ENCODE data around the gene RHOU. TPM values are rescaled to one million over a fixed set of nuclear protein-coding genes. Genes with fewer than 3 reads are reported as not detected.

RHOU gene
- total RNA-seq, 1 donor from 2014 or later = 6.1 TPM

DNA sequence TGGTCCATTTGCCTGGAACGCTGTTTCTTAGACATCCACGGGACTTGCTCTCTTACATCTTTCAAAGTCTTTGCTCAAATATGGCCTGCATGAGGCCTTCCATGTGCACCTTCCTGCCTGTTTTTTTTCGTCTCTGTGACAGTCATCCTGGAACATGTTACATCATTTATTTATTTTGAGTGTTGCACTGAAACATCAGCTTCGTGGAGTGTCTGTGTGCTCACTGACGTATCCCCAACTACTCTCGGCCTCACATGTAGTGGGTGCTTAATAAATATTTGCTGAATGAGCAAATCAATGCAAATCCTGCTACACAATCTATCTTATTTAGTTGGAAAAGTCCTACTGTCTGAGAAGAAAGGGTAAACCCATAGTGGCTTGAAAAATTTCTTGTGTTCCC, 11.4 kb upstream of the RHOU start:
- Mint-ChIP-seq H3K4me1 (ENCODE audit: low read depth, unreplicated experiment) (no peaks in the 10 kb centered on the region), H3K27me3 (ENCODE audit: low read depth, unreplicated experiment) (peaks cover 8% of the 10 kb centered on the region), H3K36me3 (ENCODE audit: low read depth, unreplicated experiment) (no peaks in the 10 kb centered on the region), H3K9me3 (ENCODE audit: unreplicated experiment) (no peaks in the 10 kb centered on the region), H3K4me3 (ENCODE audit: unreplicated experiment) (no peak overlapping the region), H3K27ac (ENCODE audit: unreplicated experiment) (no peak overlapping the region)
- Histone ChIP-seq H3K4me3 (ENCODE audit: insufficient read depth, low read depth, low read length) (no peak overlapping the region), H4K20me1 (ENCODE audit: insufficient read depth, low read length) (no peaks in the 10 kb centered on the region), H3K36me3 (ENCODE audit: insufficient read depth, low read length) (no peaks in the 10 kb centered on the region), H3K9ac (ENCODE audit: low read length) (no peak overlapping the region), H3K27me3 (ENCODE audit: insufficient read depth, low read length) (peaks cover 3% of the 10 kb centered on the region), H3K79me2 (ENCODE audit: insufficient read depth, low read length) (no peaks in the 10 kb centered on the region), H3K27ac (ENCODE audit: low read depth, low read length) (no peak overlapping the region), H3K9me3 (ENCODE audit: insufficient read depth, low read depth, low read length) (no peaks in the 10 kb centered on the region), H3K4me2 (ENCODE audit: low read length) (no peak overlapping the region), H3K4me1 (ENCODE audit: insufficient read depth, low read length) (no peaks in the 10 kb centered on the region), H2AFZ (ENCODE audit: low read depth, low read length) (no peak overlapping the region)
- FAIRE-seq (no peak), DNase-seq (ENCODE audit: low read depth) (no peak)
- TF ChIP-seq, protein P1, sequence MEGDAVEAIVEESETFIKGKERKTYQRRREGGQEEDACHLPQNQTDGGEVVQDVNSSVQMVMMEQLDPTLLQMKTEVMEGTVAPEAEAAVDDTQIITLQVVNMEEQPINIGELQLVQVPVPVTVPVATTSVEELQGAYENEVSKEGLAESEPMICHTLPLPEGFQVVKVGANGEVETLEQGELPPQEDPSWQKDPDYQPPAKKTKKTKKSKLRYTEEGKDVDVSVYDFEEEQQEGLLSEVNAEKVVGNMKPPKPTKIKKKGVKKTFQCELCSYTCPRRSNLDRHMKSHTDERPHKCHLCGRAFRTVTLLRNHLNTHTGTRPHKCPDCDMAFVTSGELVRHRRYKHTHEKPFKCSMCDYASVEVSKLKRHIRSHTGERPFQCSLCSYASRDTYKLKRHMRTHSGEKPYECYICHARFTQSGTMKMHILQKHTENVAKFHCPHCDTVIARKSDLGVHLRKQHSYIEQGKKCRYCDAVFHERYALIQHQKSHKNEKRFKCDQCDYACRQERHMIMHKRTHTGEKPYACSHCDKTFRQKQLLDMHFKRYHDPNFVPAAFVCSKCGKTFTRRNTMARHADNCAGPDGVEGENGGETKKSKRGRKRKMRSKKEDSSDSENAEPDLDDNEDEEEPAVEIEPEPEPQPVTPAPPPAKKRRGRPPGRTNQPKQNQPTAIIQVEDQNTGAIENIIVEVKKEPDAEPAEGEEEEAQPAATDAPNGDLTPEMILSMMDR (IDR thresholded peaks at IDR 0.05; ENCODE audit: insufficient read depth, low read depth, low read length) = no peak
- TF ChIP-seq EZH2 (IDR thresholded peaks at IDR 0.05; ENCODE audit: insufficient read depth, low read length) = no peak

DNA sequence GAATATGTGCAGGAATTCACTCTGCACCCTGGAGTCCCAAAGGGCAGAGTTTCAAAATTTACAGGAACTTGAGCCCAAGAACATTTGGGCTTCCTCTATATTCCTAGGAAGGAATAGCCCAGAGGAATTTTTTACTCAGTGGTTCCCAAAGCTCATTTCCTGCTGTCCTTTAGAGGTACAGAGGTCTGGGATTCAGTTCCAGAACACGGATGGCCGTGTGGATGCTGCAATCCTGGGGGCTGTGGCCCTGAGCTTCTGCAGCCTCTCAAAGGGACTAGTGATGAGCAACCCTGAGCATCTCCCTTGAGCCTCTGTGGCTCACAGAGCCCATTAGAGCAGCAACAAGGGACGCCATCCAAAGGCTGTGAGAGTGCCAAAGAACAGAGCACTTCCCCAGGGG, 10.1 kb upstream of the RHOU start:
- Mint-ChIP-seq H3K4me1 (ENCODE audit: low read depth, unreplicated experiment) (no peaks in the 10 kb centered on the region), H3K36me3 (ENCODE audit: low read depth, unreplicated experiment) (no peaks in the 10 kb centered on the region), H3K4me3 (ENCODE audit: unreplicated experiment) (no peak overlapping the region), H3K9me3 (ENCODE audit: unreplicated experiment) (no peaks in the 10 kb centered on the region), H3K27ac (ENCODE audit: unreplicated experiment) (no peak overlapping the region), H3K27me3 (ENCODE audit: low read depth, unreplicated experiment) (peaks cover 14% of the 10 kb centered on the region)
- Histone ChIP-seq H3K9me3 (ENCODE audit: insufficient read depth, low read depth, low read length) (no peaks in the 10 kb centered on the region), H3K9ac (ENCODE audit: low read length) (no peak overlapping the region), H3K27ac (ENCODE audit: low read depth, low read length) (no peak overlapping the region), H2AFZ (ENCODE audit: low read depth, low read length) (no peak overlapping the region), H3K4me3 (ENCODE audit: insufficient read depth, low read depth, low read length) (no peak overlapping the region), H3K36me3 (ENCODE audit: insufficient read depth, low read length) (no peaks in the 10 kb centered on the region), H4K20me1 (ENCODE audit: insufficient read depth, low read length) (no peaks in the 10 kb centered on the region), H3K79me2 (ENCODE audit: insufficient read depth, low read length) (no peaks in the 10 kb centered on the region), H3K27me3 (ENCODE audit: insufficient read depth, low read length) (peaks cover 3% of the 10 kb centered on the region), H3K4me1 (ENCODE audit: insufficient read depth, low read length) (no peaks in the 10 kb centered on the region), H3K4me2 (ENCODE audit: low read length) (no peak overlapping the region)
- no peak for TF ChIP-seq EZH2 (IDR thresholded peaks at IDR 0.05; ENCODE audit: insufficient read depth, low read length)
- TF ChIP-seq, protein P1 (IDR thresholded peaks at IDR 0.05; ENCODE audit: insufficient read depth, low read depth, low read length) = no peak
- DNase-seq (ENCODE audit: low read depth) (no peak), FAIRE-seq (no peak)

DNA sequence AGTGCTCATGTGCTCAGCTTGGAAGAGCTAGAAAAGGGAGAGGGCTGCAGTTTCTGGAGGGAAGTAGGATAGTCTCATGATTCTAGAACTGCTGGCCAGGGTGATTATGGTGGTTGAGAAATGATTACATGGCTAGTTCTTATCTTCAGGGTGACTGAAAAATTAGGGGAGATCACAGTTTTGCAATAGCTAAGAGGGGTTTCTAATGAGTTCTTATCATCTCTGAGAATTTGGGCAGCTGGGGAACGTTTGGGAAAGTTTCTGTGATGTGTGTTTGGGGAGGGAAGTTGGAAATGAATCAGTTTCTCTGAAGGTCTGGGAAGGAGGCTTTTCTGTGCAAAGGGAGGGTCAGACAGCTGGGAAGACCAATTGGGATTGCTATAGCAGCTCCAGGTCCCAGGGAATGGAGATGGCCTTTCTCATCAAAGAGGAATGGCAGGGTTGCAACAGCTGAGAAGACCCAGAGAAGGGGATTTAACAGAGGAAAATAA, 7.6 kb upstream of the RHOU start:
- Histone ChIP-seq H4K20me1 (ENCODE audit: insufficient read depth, low read length) (no peaks in the 10 kb centered on the region), H3K27ac (ENCODE audit: low read depth, low read length) (no peak overlapping the region), H3K79me2 (ENCODE audit: insufficient read depth, low read length) (no peaks in the 10 kb centered on the region), H3K36me3 (ENCODE audit: insufficient read depth, low read length) (no peaks in the 10 kb centered on the region), H3K9ac (ENCODE audit: low read length) (no peak overlapping the region), H3K4me2 (ENCODE audit: low read length) (no peak overlapping the region), H3K4me1 (ENCODE audit: insufficient read depth, low read length) (no peaks in the 10 kb centered on the region), H3K27me3 (ENCODE audit: insufficient read depth, low read length) (peaks cover 16% of the 10 kb centered on the region), H2AFZ (ENCODE audit: low read depth, low read length) (no peak overlapping the region), H3K4me3 (ENCODE audit: insufficient read depth, low read depth, low read length) (no peak overlapping the region), H3K9me3 (ENCODE audit: insufficient read depth, low read depth, low read length) (no peaks in the 10 kb centered on the region)
- H3K36me3 Mint-ChIP-seq (ENCODE audit: low read depth, unreplicated experiment) = no peaks in the 10 kb centered on the region
- no peak overlapping the region for H3K27ac Mint-ChIP-seq (ENCODE audit: unreplicated experiment)
- H3K4me3 Mint-ChIP-seq (ENCODE audit: unreplicated experiment) = no peak overlapping the region
- DNase-seq (ENCODE audit: low read depth) = no peak
- FAIRE-seq = no peak
- TF ChIP-seq, protein P1 (IDR thresholded peaks at IDR 0.05; ENCODE audit: insufficient read depth, low read depth, low read length) = no peak
- no peak for TF ChIP-seq EZH2 (IDR thresholded peaks at IDR 0.05; ENCODE audit: insufficient read depth, low read length)
- H3K9me3 Mint-ChIP-seq (ENCODE audit: unreplicated experiment) = no peaks in the 10 kb centered on the region
- H3K27me3 Mint-ChIP-seq (ENCODE audit: low read depth, unreplicated experiment) = peaks cover 23% of the 10 kb centered on the region
- H3K4me1 Mint-ChIP-seq (ENCODE audit: low read depth, unreplicated experiment) = no peaks in the 10 kb centered on the region

Measured in astrocyte (in vitro differentiated cells and primary cell).